GM19025 (cell line): ENCODE data around the gene DAAM1.

Experiments
- ATAC-seq: cut with Tn5 transposase; IDR thresholded peaks from one replicate; pipeline ENCODE4 v1.9.1; 2021; ENCODE audit warnings: mild to moderate bottlenecking, low read depth, moderate library complexity; ENCODE audit not compliant: unreplicated experiment

Gene DAAM1

DNA sequence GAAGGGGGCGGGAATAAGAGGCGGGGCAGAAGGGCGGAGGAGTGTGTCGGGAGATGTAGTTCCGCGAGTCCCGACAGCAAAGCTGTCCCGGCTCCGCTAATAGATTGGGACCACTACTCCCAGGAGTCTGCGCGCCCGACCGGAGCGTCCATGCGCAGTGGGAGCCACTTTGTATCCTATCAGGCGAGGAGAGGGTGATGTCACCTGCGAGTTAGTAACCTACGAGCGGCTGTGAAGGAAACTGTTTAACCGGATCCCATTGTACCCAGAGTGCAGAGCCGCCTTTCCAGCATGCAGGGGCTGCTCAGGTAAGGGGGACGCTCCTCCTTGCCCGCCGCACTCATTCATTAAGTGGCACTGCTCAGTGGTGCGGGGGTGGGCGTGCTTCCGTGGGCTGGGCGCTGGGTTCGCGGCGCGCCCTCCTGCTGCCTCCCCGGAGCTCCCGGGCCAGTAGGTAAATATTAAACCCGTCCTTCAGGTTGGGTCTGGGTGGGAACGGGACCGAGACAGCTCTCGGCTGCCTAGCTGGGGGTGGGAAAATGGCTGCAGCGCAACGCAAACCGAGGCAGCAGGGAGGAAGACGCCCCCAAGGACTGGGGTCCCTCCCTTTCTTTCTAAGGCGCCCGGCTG, at the start of gene DAAM1:
Gene DAAM1 (plus strand): TSS at position 207 of the 630 bp plus-strand sequence. CDS start 74,811 bp downstream, outside the sequence.
- ATAC-seq = peak; percentile 81

DNA sequence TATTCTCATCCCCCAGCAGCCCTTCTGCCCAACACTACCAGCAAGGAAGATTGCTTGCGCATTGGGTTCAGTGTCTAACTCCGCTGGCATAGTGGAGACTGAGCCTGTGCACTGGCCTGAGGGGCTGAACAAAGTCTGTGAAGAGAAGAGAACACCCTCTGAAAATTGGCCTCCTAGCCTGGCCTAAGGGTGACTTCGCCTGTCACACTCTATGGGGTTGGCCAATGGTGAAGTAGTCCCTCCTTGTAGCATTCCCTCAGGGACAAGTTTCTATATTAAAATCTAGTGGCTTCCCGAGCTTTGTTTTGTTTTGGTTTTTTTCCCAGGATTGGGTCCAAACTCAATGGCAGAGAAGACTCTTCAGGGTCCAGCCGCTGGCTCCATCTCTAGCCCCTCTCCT, 49.1 kb upstream of the DAAM1 start:
- ATAC-seq = no peak

DNA sequence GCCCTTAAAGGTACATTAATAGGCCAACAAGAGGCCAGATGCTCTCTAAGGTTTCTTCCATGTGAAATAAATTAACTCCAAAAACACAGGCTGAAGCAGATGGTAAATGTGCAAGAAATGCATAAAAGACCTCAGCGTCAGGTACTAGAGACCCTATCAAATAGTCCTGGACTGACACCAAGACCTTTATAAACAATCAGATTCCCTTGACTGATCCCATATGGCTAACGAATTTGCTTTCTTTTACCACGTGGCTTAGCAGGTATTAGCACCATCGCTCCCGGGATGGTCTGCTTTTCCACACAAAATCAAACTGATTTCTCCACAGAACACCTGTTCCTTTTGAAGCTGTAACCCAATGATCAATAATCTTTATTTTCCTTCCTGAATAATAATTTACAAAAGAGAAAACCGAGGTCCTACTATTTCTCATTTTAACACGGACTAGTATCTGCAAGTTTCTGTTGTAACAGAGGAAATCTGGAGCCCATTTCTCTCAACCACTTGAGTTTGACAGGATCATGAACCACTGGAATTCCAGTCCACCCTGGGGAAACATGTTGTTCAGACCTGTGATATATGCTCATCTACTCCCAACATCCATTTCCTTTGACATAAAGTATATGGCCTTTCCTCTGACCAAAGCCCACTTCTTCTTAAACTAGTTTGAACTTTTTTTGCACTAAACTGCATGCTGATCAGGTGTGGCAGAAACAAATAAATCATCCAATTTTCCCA, 48.2 kb upstream of the DAAM1 start:
- no peak for ATAC-seq

DNA sequence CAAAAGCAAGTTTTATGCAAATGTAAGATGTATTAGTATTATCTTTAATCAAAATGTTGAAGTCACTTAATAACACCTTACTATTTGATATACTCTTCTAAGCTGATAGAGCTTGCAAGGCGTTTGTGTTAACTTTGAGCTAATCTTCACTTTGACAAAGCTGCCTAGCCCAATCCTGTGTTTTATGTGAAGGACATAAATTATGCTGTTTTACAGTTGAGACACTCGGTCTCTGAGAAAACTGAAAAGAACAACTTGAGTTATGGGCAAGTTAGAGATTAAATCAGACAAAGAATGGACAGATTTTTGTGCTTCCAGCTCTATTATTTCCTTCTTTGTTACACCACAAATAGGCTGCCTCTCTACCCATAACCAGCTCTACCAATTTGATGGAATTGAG, 42.0 kb upstream of the DAAM1 start:
- ATAC-seq = no peak

DNA sequence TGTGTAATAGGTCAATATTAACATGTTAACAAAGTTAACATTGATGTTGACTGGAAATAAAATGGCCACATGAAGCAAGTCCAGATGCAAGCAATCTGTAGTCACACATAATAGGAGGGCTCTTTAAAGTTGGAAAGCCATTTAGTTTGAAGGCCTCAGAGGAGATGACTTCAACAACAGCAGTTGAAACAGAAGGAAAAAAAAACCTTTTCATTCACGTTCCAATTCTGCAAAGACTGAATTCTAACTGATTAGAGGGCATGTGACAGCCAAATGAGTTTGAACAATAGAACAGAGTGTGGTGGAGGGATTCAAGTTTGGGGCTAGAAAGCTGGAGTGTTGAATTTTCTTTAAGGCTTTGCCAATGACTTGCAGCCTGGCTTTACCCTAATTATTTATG, 41.5 kb upstream of the DAAM1 start:
- no peak for ATAC-seq

DNA sequence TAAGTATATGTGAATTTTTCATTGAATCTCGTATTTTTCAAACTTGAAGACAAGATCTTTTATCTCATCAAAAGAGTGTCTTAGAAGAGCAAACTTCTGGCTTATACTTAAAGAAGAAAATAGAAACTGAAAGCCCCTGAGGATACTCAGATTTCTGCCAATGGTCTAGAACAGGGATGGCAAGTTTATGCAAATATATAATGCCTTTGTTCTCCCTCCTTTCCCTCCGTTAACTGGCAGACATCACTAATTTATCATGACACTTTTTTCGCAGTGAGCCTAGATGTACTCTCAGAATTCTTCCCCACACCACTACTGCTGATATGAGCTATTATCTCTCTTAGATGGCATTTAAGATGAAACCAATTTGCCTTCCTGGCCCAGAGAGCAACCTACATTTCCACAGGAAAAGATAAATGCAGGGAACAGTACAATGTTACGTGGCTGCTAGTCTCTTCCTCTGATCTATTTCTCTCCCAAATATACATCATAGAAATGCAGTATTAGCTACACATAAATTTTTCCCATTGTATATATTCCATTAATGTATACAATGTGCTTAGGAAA, 40.0 kb upstream of the DAAM1 start:
- ATAC-seq = no peak

DNA sequence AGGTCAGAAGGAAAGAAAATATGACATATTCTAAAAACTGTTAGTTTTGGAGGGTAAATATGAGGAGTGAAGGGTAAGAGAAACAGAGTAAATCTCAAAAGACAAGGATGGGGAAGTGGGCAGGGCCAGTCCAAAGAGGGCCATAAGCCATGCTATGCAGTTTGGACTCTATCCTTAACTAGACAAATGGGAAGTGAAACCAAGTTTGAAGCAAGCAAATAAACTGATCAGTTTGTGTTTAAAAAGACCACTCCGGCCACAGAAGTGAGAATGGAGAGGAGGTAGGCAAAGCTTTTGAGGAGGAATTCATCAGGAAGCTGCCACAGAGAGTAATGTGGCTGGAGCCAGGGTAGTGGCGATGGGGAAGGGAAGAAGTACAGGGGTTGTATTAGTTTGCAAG, 37.5 kb upstream of the DAAM1 start:
- peak; percentile 68 for ATAC-seq

DNA sequence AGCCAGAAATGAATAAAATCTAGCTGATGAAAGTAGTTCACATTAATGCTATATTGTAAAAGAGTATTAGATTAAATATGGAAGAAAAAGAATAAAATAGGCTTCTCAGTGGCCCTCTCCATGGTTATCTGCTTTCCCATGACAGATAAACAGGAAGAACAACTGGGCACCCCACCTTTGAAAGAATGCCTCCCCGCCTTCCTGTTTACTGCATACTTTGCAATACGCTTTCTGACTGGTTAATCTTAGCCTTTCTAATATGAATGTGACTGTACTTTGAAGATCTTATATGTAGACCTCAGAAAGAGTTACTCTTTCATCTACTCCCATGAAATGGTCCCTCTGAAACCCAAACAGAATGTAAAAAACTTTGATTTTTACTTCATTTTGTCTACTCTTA, 34.1 kb upstream of the DAAM1 start:
- no peak for ATAC-seq

DNA sequence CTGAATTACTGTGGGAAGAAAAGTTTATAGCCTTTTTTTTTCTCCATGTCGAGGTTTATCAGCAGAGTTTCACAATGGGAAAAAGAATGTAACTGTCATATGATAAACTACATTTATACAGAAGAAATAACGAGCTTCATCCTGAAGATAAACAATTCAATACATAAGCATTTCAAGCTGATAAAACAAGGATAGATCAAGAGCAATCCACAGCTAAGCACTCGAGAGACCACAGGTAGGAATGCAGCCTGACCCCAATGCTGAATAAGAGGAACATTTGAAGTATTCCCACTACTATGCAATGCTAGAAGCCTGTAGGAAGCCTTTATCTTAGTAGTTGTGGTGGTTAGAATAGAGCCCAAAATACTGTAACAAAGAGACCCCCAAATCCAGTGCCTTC, 32.6 kb upstream of the DAAM1 start:
- no peak for ATAC-seq

DNA sequence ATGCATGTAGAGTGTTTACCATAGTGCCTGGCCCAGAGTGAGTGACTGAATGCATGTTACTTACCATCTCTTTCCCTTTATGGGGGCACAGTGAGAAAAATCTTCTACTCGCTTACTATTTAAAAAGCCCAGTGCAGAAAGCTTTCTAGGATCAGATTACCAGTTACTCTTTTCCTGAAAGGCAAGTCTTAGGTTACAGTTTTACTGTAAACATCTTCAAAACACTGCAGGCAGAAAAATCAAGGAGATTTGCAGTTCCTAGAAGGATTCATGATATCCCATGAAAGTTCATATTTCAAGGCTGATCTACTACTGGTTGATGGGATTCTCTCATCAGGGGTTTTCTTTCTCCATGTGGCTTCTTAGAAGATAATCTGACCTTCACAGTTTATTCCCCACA, 29.3 kb upstream of the DAAM1 start:
- ATAC-seq = no peak

DNA sequence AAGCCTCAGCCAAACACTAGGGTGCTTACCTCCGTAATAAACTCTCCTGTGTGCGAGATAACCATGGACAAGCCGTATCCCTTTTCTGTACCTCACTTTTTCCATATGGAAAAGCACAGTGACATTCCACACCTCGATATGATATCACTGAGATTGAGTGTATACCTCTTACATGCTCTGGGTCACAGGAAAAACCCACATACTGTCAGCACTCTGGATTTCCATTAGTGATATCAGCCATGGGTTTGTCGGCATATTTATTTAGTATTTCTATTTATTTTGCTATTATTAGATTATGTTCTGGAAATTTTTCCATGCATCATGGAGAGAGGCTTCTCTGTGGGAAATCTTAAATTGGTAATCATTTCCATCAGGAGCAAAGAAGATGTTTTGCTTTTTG, 28.0 kb upstream of the DAAM1 start:
- ATAC-seq = no peak

DNA sequence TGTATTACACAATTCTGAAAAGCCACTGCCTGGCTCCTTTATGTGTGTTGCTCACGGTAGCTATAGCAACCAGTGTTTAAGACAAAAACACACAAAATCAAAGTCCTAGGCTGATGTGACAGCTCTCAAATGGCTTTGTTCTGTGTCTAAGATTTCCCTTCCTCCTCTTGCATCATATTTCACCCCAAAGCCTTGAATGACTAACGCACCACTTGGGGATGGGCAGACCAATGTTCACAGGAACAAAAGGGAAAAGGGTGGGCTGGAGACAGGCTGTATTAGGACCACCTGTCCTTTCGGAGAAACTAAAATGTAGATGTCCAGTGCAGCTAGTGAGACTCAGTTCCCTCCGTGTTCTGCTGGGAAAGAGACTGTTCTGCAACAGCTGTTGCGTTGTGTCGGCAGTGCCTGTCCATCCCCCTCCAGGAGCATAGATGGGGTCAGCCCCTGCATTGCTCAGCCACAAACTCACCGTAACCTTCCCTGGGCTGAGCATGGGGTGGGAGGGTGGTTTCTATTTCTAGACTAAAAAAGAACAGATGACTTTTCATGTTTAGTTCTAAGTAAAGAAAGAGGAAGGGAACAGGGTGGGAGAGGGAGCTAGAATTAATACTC, 26.8 kb upstream of the DAAM1 start:
- ATAC-seq = no peak

DNA sequence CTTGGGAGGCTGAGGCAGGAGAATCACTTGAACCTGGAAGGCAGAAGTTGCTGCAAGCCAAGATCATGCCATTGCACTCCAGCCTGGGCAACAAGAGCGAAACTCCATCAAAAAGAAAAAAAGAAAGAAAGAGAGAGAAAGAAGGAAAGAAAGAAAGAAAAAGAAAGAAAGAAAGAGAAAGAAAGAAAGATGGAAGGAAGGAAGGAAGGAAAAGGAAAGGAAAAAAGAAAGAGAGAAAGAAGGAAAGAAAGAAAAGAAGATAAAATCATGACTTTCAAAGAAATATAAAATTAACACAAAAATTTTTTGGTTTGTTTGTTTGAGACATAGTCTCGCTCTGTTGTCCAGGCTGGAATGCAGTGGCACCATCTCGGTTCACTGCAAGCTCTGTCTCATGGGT, 22.2 kb upstream of the DAAM1 start:
- ATAC-seq = no peak

DNA sequence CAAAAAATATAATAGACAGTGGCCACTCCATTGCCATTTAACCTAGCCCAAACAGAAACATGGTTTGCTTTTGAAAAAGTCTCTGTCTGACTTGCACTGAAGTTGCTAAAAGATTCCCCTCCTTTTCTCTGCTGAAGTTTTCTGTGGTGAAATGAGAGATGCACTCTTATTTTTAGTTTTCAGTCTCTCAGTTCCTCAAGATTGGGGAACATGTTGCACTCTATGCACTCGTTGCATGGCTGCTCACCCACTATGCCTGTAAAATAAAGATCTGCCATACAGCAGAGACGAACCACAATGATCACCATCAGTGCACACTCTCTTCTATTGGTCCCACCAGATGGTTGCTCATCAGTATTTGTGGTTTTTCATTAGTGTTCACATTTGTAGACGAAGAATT, 13.1 kb upstream of the DAAM1 start:
- peak; percentile 94 for ATAC-seq

DNA sequence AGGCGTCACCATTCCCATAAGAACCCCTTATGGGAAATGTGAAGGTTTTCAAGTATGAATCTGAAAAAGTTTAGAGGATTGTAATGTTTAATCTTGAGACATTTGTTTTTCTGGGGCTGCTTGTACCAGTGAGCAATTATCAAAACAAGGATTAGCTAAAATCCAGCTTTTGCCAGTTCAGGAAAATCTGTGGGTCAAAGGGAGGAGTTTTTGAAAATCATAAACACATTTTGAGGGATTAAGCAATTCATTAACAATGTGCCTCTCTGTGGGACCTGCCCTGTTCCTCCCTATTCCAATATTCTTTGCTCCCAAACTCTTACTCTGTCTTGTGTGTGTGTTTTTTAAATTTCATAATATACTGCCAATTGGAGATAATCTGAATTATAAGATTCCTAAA, 11.7 kb upstream of the DAAM1 start:
- no peak for ATAC-seq

DNA sequence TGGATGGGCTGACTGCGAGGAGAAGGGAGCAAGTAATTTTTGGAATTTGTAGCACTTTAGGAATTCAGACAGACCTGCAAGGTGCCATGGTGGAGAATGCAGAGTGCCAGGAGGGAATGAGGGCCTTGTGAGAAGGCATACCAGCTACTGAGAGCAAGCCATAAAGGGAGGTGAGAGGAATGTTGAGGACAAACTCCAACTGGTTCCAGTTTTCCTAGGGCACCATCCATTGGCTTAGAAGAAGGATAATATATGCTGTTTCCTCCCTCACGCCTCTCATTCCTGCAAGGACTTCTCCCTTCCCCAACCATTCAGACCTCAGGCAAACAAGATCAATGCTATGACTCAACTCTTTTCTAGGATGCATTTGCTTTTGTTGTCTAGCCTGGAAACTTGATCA, 11.2 kb upstream of the DAAM1 start:
- no peak for ATAC-seq

DNA sequence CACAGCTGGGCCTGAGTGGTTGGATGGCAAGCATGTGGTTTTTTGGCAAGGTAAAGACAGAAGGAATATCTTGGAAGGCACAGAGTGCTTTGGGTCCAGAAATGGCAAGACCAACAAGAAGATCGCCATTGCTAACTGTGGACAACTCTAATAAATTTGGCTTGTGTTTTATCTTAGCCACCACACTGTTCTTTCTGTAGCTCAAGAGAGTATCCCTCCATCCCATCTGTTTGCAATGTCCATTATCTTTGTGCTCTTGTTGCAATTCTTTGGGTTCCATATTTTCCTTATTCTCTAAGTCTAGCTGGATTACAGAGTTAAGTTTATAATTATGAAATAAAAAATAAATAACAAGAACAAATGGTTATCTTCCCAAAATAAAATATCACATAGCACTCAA, 6.7 kb upstream of the DAAM1 start:
- no peak for ATAC-seq

DNA sequence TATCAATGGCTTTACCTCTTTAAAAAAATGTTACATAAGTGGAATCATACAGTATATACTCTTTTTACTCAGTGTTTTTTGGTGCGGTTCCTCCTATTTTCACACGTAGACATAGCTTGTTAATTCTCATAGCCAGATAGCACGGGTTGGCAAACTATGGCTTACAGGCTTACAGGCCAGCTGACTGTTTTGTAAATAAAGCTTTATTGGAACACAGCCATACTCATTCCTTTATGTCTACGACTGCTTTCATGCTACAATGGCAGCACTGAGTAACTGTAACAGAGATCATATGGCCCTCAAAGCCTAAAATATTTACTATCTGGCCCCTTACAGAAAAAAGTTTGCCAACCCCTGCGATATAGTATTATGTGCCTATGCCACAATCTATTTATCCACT, 5.8 kb upstream of the DAAM1 start:
- ATAC-seq = no peak

DNA sequence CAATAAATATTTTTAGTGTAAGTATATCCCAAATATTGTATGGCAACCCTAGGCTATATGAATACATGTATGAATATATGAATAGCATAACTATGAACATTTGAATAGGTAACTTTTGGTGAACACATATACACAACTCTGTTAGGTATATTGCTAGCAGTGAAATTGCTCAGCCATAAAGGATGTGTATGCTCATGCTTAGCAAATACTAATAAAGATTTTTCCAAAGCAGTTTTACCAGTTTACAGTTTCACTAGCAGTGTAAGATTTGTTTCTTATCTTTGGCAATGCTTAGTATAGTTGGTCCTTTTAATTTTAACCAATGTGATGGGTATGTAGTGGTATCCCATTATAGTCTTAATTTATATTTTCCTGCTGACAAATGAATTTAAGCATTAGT, 5.3 kb upstream of the DAAM1 start:
- no peak for ATAC-seq

DNA sequence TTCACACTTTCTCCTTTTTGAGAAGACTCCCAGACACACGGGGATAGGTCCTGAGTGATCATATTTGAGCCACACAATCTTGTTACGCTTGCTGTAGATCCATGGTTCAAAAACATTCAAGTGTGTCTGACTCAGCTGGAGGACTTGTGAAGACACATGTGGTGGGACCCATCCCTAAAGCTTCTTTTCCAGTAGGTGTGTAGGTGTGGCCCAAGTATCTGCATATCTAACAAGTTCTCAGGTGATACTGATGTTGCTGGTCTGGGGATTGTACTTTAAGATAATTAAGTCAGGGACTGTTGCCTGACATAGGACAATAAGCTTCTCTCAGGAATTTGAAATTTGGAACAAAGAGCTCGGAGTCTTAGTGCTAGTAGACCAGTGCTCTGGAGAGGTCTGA, 4.1 kb upstream of the DAAM1 start:
- ATAC-seq = no peak

DNA sequence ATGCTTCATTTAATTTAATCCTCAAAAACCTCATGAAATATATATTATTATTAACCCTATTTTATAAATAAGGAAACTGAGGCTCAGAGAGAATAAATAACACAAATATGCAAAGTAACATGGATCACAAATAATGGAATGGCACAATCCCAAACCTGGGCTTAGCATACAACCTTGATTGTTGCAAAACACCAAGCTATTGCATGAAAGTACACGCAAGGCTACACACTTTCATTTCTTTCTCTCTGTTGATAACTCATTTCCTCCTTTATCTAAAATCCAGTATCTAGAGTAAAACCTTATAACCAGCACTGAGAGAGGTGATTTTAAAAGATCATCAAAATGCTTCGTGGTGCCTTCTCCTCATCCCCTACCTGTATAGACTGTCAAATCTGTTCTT, 2.8 kb upstream of the DAAM1 start:
- ATAC-seq = no peak

DNA sequence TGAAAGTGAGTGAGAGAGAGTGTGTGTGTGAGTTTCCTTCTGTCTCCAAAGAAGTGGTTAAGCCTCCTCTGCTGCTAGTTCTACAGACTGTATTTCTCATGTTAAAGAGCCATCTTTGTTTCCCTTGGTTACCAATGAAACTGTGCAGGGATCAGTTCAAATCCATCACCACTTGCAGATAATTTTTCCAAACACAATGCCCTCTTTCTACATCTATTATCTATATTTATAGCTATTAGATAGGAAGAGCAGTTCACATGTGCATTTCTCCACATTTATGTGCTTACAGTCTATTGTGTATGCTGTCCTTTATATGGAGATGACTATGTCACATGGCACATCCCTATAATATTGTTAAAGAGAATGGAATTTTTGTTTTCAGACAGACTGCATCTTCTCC, 2.2 kb upstream of the DAAM1 start:
- no peak for ATAC-seq
